Testis (tissue), 3 donors: Measurements from ENCODE around the gene PRKAR1B. TPM values are rescaled to one million over a fixed set of nuclear protein-coding genes. Genes with fewer than 3 reads are reported as not detected.

Source experiments
- DNase-seq: peaks from one replicate; pipeline ENCODE4 v3.0.0-alpha.2; 2019
- H3K27ac ChIP-seq, 2 donors: fragments of 200-600 bp; sonication (generic); one replicate each; pipeline ENCODE4 v1.5.1; 2019
- H3K27me3 ChIP-seq: fragments of 200-600 bp; sonication (generic); one replicate; pipeline ENCODE4 v1.5.1; 2019
- H3K36me3 ChIP-seq: fragments of 200-600 bp; sonication (generic); one replicate; pipeline ENCODE4 v1.5.1; 2017; ENCODE audit warnings: low read depth; ENCODE audit errors: missing control alignments
- H3K4me1 ChIP-seq: fragments of 200-600 bp; sonication (generic); one replicate; pipeline ENCODE4 v1.5.1; 2019
- H3K4me3 ChIP-seq, 2 donors: fragments of 200-600 bp; sonication (generic); one replicate each; pipeline ENCODE4 v1.5.1; 2017 to 2019
- H3K9me3 ChIP-seq: fragments of 200-600 bp; sonication (generic); one replicate; pipeline ENCODE4 v1.5.1; 2017
- POLR2A ChIP-seq: fragments of 450-650 bp; IDR thresholded peaks from one replicate; pipeline ENCODE4 v1.6.1; 2017; ENCODE audit warnings: antibody characterized with exemption, mild to moderate bottlenecking, moderate library complexity
- WGBS, 2 donors: methylation state at CpG; one replicate each; pipeline ENCODE4 v1.1.5; 2018; 5-methylcytosine and 5-hydroxymethylcytosine counted together
- intact Hi-C: fragments of 100-400 bp; cut with DNase I; formaldehyde crosslinking; loops from one replicate; pipeline ENCODE4 v1.15.1; 2023; ENCODE audit warnings: low total_unique reads
- polyA plus RNA-seq: library from polyadenylated mRNA; stranded (reverse); fragments of 350-450 nt; fragmentation: Illumina TruSeq; extraction: RNeasy Lipid Tissue Mini Kit (QIAGEN cat#74804); gene quantifications from one replicate; pipeline ENCODE4 v1.2.3, GENCODE V29; 2014; ENCODE audit warnings: low read depth, low replicate concordance; ENCODE audit not compliant: insufficient read depth
- total RNA-seq, 2 donors: library from RNA; depleted of rRNA; stranded (reverse); fragments of >200 nt; gene quantifications; one replicate each; pipeline ENCODE4 v1.2.3, GENCODE V29; 2016
- TF ChIP-seq, protein P1 (sequence below), 3 experiments: fragments of 450-650 bp in 2 of 3; fragments of 200-600 bp in 1 of 3; sonication (generic) in 1 of 3; IDR thresholded peaks; one replicate each; pipeline ENCODE4 v1.5.1; 2016 to 2019; ENCODE audit warnings: antibody characterized with exemption in 3 of 3, mild to moderate bottlenecking in 2 of 3, moderate library complexity in 1 of 3

Gene PRKAR1B
- total and polyA plus RNA-seq, 3 donors from 2014 or later: 27.8 to 35.7 (median 31.3) TPM

GRCh38 chr7:628402-628763 is 98.7 kb downstream of the PRKAR1B start:
- Histone ChIP-seq H3K4me3 (no peak overlapping the region), H3K4me1 (no peaks in the 10 kb centered on the region), H3K9me3 (no peaks in the 10 kb centered on the region), H3K27ac (no peak overlapping the region), H3K27me3 (no peaks in the 10 kb centered on the region), H3K36me3 (no peaks in the 10 kb centered on the region)
- TF ChIP-seq POLR2A: no peak
- TF ChIP-seq, protein P1, sequence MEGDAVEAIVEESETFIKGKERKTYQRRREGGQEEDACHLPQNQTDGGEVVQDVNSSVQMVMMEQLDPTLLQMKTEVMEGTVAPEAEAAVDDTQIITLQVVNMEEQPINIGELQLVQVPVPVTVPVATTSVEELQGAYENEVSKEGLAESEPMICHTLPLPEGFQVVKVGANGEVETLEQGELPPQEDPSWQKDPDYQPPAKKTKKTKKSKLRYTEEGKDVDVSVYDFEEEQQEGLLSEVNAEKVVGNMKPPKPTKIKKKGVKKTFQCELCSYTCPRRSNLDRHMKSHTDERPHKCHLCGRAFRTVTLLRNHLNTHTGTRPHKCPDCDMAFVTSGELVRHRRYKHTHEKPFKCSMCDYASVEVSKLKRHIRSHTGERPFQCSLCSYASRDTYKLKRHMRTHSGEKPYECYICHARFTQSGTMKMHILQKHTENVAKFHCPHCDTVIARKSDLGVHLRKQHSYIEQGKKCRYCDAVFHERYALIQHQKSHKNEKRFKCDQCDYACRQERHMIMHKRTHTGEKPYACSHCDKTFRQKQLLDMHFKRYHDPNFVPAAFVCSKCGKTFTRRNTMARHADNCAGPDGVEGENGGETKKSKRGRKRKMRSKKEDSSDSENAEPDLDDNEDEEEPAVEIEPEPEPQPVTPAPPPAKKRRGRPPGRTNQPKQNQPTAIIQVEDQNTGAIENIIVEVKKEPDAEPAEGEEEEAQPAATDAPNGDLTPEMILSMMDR (IDR thresholded peaks at IDR 0.05): no peak
- WGBS, 2 donors: 77% methylated on average over 13 of the region's 13 CpGs; no CpG with 5 or more reads in 1 of the 2 donors
- intact Hi-C loops: no loop called here
- no peak for DNase-seq

DNA sequence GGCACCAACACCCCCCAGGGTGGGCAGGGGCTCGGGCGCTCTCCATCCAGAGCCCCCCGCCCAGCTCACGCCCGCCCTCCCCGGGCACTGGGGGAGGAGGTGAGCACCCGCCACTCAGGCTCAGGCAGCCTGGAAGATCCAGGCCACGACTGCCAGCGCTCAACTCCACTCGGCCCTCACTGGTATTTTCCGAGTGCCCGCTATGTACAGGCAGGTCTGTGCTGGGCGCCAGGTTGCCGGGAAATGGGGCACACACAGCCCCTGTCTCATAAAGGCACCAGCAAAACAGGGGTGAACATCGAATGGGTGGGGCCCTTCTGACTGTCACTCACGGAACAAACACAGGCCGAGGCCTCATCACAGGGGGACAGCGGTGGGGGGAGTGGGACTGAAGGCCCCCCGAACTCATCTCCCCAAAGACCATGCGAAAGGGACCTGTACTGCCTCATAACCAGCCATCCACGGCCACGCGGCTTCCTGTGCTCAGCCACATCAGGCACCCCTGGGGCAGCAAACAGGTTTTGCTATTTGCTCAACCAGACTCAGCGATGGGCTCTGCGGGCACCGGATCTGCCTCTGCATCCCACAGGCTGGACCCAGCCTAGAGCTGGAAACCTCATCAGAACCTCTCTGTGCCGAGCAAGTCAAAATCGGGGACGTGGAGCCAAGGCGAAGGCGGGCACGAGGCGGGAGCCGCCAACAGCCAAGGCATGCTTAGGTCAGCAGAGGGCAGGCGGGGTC is 99.2 kb downstream of the PRKAR1B start:
- Histone ChIP-seq H3K4me1 (no peaks in the 10 kb centered on the region), H3K36me3 (no peaks in the 10 kb centered on the region), H3K4me3 (no peak overlapping the region), H3K27ac (no peak overlapping the region), H3K27me3 (no peaks in the 10 kb centered on the region), H3K9me3 (no peaks in the 10 kb centered on the region)
- TF ChIP-seq, protein P1 (IDR thresholded peaks at IDR 0.05): no peak
- TF ChIP-seq POLR2A: no peak
- WGBS, 2 donors: 97 to 98% methylated on average over 8 to 35 of the region's 35 CpGs
- intact Hi-C loops: no loop called here
- DNase-seq: no peak

GRCh38 chr7:625376-625971 is 101.6 kb downstream of the PRKAR1B start:
- Histone ChIP-seq H3K4me3 (no peak overlapping the region), H3K9me3 (no peaks in the 10 kb centered on the region), H3K27ac (no peak overlapping the region), H3K27me3 (no peaks in the 10 kb centered on the region), H3K4me1 (no peaks in the 10 kb centered on the region), H3K36me3 (no peaks in the 10 kb centered on the region)
- DNase-seq: no peak
- WGBS, 2 donors: 96% methylated on average over 8 of the region's 8 CpGs
- TF ChIP-seq POLR2A: no peak
- intact Hi-C loops: no loop called here

DNA sequence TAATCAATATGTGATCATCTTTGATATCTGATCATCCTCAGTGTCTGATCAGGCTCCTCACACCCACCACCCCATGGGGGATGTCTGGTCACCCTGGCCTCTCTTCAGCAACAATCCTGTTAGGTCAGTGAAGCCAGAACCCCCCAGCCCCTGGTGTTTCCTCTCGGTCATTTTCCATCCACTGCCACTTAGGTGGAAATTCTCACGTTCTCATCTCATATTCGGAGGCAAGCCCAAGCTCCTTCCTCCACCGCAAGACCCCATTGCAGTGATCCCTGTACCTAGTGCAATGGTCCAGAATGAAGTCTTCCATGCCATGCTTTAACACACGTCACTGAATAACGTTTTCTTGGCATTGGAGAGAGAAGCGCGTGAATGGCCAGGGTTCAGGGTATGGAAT is 103.6 kb downstream of the PRKAR1B start:
- H3K27me3 ChIP-seq: no peaks in the 10 kb centered on the region
- TF ChIP-seq, protein P1 (IDR thresholded peaks at IDR 0.05): no peak
- TF ChIP-seq POLR2A: no peak
- H3K4me3 ChIP-seq: no peak overlapping the region
- no peaks in the 10 kb centered on the region for H3K36me3 ChIP-seq
- H3K9me3 ChIP-seq: no peaks in the 10 kb centered on the region
- DNase-seq: no peak
- 99% methylated on average over 8 of the region's 8 CpGs for WGBS, 2 donors
- intact Hi-C loops: no loop called here
- H3K27ac ChIP-seq: no peak overlapping the region
- no peaks in the 10 kb centered on the region for H3K4me1 ChIP-seq

- Histone ChIP-seq H3K4me1 (no peaks in the 10 kb centered on the region), H3K27me3 (no peaks in the 10 kb centered on the region), H3K4me3 (no peak overlapping the region), H3K9me3 (no peaks in the 10 kb centered on the region), H3K36me3 (no peaks in the 10 kb centered on the region), H3K27ac (no peak overlapping the region)
- intact Hi-C loops: no loop called here
- DNase-seq: no peak
- TF ChIP-seq POLR2A: no peak
- TF ChIP-seq, protein P1 (IDR thresholded peaks at IDR 0.05): no peak
- 95 to 97% methylated on average over 8 of the region's 8 CpGs for WGBS, 2 donors
These were observed 105.4 kb downstream of the PRKAR1B start for GRCh38 chr7:621572-622285.
